ENCODE data around the gene PPARG.
A peak's percentile ranks its signal among the peaks of the same experiment; 100 is the strongest.
"Not testable (repeated sequence)": the region's sequence is repeated elsewhere in the genome, so short reads cannot be mapped to it uniquely, and the experiment has no call there.

The PPARG gene

GRCh38 chr3:12288182-12289129 lies at the start of gene PPARG:
Gene PPARG, plus strand, starts transcription at chr3:12289070. Its CDS starts 90,642 bp downstream, at chr3:12379712.
- H3K27me3 Mint-ChIP-seq = peaks cover 69% of the 10 kb centered on the region
- H3K36me3 Mint-ChIP-seq (ENCODE audit: low read depth) = no peaks in the 10 kb centered on the region
- H3K4me3 Mint-ChIP-seq = peak within 1 kb of the TSS; percentile 60
- H3K9me3 Mint-ChIP-seq = peaks cover 6% of the 10 kb centered on the region
- no peak for DNase-seq
- H3K27ac Mint-ChIP-seq = peak within 1 kb of the TSS; percentile 10
- H3K4me1 Mint-ChIP-seq (ENCODE audit: low read depth) = peaks cover 12% of the 10 kb centered on the region

GRCh38 chr3:12239301-12239700 lies 49.6 kb upstream of the PPARG start:
- Mint-ChIP-seq H3K27ac (no peak overlapping the region), H3K36me3 (ENCODE audit: low read depth) (no peaks in the 10 kb centered on the region), H3K9me3 (no peaks in the 10 kb centered on the region)

GRCh38 chr3:12242772-12243171 lies 46.1 kb upstream of the PPARG start:
- no peaks in the 10 kb centered on the region for H3K36me3 Mint-ChIP-seq (ENCODE audit: low read depth)
- no peak overlapping the region for H3K27ac Mint-ChIP-seq
- H3K4me1 Mint-ChIP-seq (ENCODE audit: low read depth) = peaks cover 5% of the 10 kb centered on the region
- DNase-seq = no peak
- H3K9me3 Mint-ChIP-seq = no peaks in the 10 kb centered on the region
- no peak overlapping the region for H3K4me3 Mint-ChIP-seq
- H3K27me3 Mint-ChIP-seq = peaks cover 33% of the 10 kb centered on the region

More at GRCh38 chr3:12239301-12239700, 49.6 kb upstream of the PPARG start:
- H3K4me3 Mint-ChIP-seq = no peak overlapping the region
- peaks cover 28% of the 10 kb centered on the region for H3K27me3 Mint-ChIP-seq
- no peak for DNase-seq
- peaks cover 8% of the 10 kb centered on the region for H3K4me1 Mint-ChIP-seq (ENCODE audit: low read depth)

GRCh38 chr3:12246497-12247163 lies 42.2 kb upstream of the PPARG start:
- peaks cover 9% of the 10 kb centered on the region for H3K9me3 Mint-ChIP-seq
- H3K27ac Mint-ChIP-seq = no peak overlapping the region
- H3K36me3 Mint-ChIP-seq (ENCODE audit: low read depth) = no peaks in the 10 kb centered on the region
- H3K27me3 Mint-ChIP-seq = peaks cover 48% of the 10 kb centered on the region
- H3K4me1 Mint-ChIP-seq (ENCODE audit: low read depth) = peaks cover 5% of the 10 kb centered on the region
- no peak overlapping the region for H3K4me3 Mint-ChIP-seq
- no peak for DNase-seq

- Mint-ChIP-seq H3K4me1 (ENCODE audit: low read depth) (peaks cover 5% of the 10 kb centered on the region), H3K27ac (no peak overlapping the region), H3K9me3 (peaks cover 9% of the 10 kb centered on the region), H3K27me3 (peaks cover 48% of the 10 kb centered on the region), H3K36me3 (ENCODE audit: low read depth) (no peaks in the 10 kb centered on the region), H3K4me3 (no peak overlapping the region)
- DNase-seq = no peak
Measured at GRCh38 chr3:12247411-12247810, 41.5 kb upstream of the PPARG start.

- Mint-ChIP-seq H3K27ac (no peak overlapping the region), H3K4me1 (ENCODE audit: low read depth) (peaks cover 5% of the 10 kb centered on the region), H3K36me3 (ENCODE audit: low read depth) (no peaks in the 10 kb centered on the region), H3K9me3 (peaks cover 9% of the 10 kb centered on the region), H3K27me3 (peaks cover 48% of the 10 kb centered on the region), H3K4me3 (no peak overlapping the region)
- DNase-seq = no peak
Measured at GRCh38 chr3:12249519-12249918, 39.4 kb upstream of the PPARG start.

- no peaks in the 10 kb centered on the region for H3K4me1 Mint-ChIP-seq (ENCODE audit: low read depth)
- peaks cover 9% of the 10 kb centered on the region for H3K9me3 Mint-ChIP-seq
- DNase-seq = no peak
- no peak overlapping the region for H3K27ac Mint-ChIP-seq
- no peak overlapping the region for H3K4me3 Mint-ChIP-seq
- H3K27me3 Mint-ChIP-seq = peaks cover 30% of the 10 kb centered on the region
- no peaks in the 10 kb centered on the region for H3K36me3 Mint-ChIP-seq (ENCODE audit: low read depth)
Measured at GRCh38 chr3:12252889-12253288, 36.0 kb upstream of the PPARG start.

GRCh38 chr3:12253516-12254343 lies 35.1 kb upstream of the PPARG start:
- Mint-ChIP-seq H3K4me3 (no peak overlapping the region), H3K9me3 (peaks cover 9% of the 10 kb centered on the region), H3K27ac (no peak overlapping the region), H3K36me3 (ENCODE audit: low read depth) (no peaks in the 10 kb centered on the region), H3K27me3 (peaks cover 32% of the 10 kb centered on the region), H3K4me1 (ENCODE audit: low read depth) (no peaks in the 10 kb centered on the region)
- DNase-seq = no peak

- no peaks in the 10 kb centered on the region for H3K36me3 Mint-ChIP-seq (ENCODE audit: low read depth)
- DNase-seq = no peak
- H3K9me3 Mint-ChIP-seq = no peaks in the 10 kb centered on the region
- peaks cover 26% of the 10 kb centered on the region for H3K27me3 Mint-ChIP-seq
- no peak overlapping the region for H3K4me3 Mint-ChIP-seq
- no peaks in the 10 kb centered on the region for H3K4me1 Mint-ChIP-seq (ENCODE audit: low read depth)
- H3K27ac Mint-ChIP-seq = no peak overlapping the region
Measured at GRCh38 chr3:12255393-12255792, 33.5 kb upstream of the PPARG start.

- Mint-ChIP-seq H3K36me3 (ENCODE audit: low read depth) (no peaks in the 10 kb centered on the region), H3K27ac (no peak overlapping the region), H3K27me3 (peaks cover 25% of the 10 kb centered on the region), H3K4me1 (ENCODE audit: low read depth) (no peaks in the 10 kb centered on the region), H3K4me3 (no peak overlapping the region), H3K9me3 (no peaks in the 10 kb centered on the region)
- no peak for DNase-seq
Measured at GRCh38 chr3:12258911-12259310, 30.0 kb upstream of the PPARG start.

GRCh38 chr3:12262173-12262572 lies 26.7 kb upstream of the PPARG start:
- H3K36me3 Mint-ChIP-seq (ENCODE audit: low read depth); H3K4me3 Mint-ChIP-seq; DNase-seq; H3K27ac Mint-ChIP-seq; H3K4me1 Mint-ChIP-seq (ENCODE audit: low read depth); H3K9me3 Mint-ChIP-seq: not testable (repeated sequence)
- peaks cover 36% of the 10 kb centered on the region for H3K27me3 Mint-ChIP-seq

GRCh38 chr3:12265508-12265907 lies 23.4 kb upstream of the PPARG start:
- Mint-ChIP-seq H3K27ac (no peak overlapping the region), H3K4me1 (ENCODE audit: low read depth) (no peaks in the 10 kb centered on the region), H3K4me3 (no peak overlapping the region), H3K36me3 (ENCODE audit: low read depth) (no peaks in the 10 kb centered on the region), H3K27me3 (peaks cover 19% of the 10 kb centered on the region), H3K9me3 (no peaks in the 10 kb centered on the region)
- no peak for DNase-seq

GRCh38 chr3:12266038-12266437 lies 22.8 kb upstream of the PPARG start:
- H3K4me3 Mint-ChIP-seq = no peak overlapping the region
- no peaks in the 10 kb centered on the region for H3K4me1 Mint-ChIP-seq (ENCODE audit: low read depth)
- H3K27me3 Mint-ChIP-seq = peaks cover 18% of the 10 kb centered on the region
- no peak overlapping the region for H3K27ac Mint-ChIP-seq
- DNase-seq = no peak
- H3K9me3 Mint-ChIP-seq = no peaks in the 10 kb centered on the region
- H3K36me3 Mint-ChIP-seq (ENCODE audit: low read depth) = no peaks in the 10 kb centered on the region

- H3K27me3 Mint-ChIP-seq = peaks cover 23% of the 10 kb centered on the region
- H3K27ac Mint-ChIP-seq = no peak overlapping the region
- H3K9me3 Mint-ChIP-seq = no peaks in the 10 kb centered on the region
- no peak for DNase-seq
- H3K4me3 Mint-ChIP-seq = no peak overlapping the region
- H3K4me1 Mint-ChIP-seq (ENCODE audit: low read depth) = no peaks in the 10 kb centered on the region
- H3K36me3 Mint-ChIP-seq (ENCODE audit: low read depth) = no peaks in the 10 kb centered on the region
Measured at GRCh38 chr3:12267376-12268030, 21.4 kb upstream of the PPARG start.
